BLaER1 treated with 17β-estradiol and CSF1 and Interleukin-3, amounts not matched to agents 10 nM and 100 nM (cell line): ENCODE measurements around the gene ADGRG3.
A peak's percentile ranks its signal among the peaks of the same experiment; 100 is the strongest.

Experiments used
- H3K27ac ChIP-seq, 11 experiments: shearing (Covaris generic); formaldehyde crosslinking; 2 replicates each; pipeline ENCODE4 v1.8.1; 2022
- H3K27me3 ChIP-seq, 11 experiments: shearing (Covaris generic); formaldehyde crosslinking; 2 replicates each; pipeline ENCODE4 v1.8.1; 2022
- H3K36me3 ChIP-seq, 11 experiments: shearing (Covaris generic); formaldehyde crosslinking; 2 replicates each; pipeline ENCODE4 v1.8.1; 2022
- H3K4me1 ChIP-seq, 10 experiments: shearing (Covaris generic); formaldehyde crosslinking; 2 replicates each; pipeline ENCODE4 v1.8.1; 2022
- H3K4me2 ChIP-seq, 11 experiments: shearing (Covaris generic); formaldehyde crosslinking; 2 replicates each; pipeline ENCODE4 v1.8.1; 2022
- H3K4me3 ChIP-seq, 10 experiments: shearing (Covaris generic); formaldehyde crosslinking; 2 replicates each; pipeline ENCODE4 v1.8.1; 2022
- H3K9ac ChIP-seq, 11 experiments: shearing (Covaris generic); formaldehyde crosslinking; 2 replicates each; pipeline ENCODE4 v1.8.1; 2022
- H3K9me3 ChIP-seq, 11 experiments: shearing (Covaris generic); formaldehyde crosslinking; replicated peaks in 1 of 11; 2 replicates each; pipeline ENCODE4 v1.8.1; 2022
- H4K20me1 ChIP-seq, 11 experiments: shearing (Covaris generic); formaldehyde crosslinking; 2 replicates each; pipeline ENCODE4 v1.8.1; 2022
- Cebpa-rat ChIP-seq, 11 experiments: shearing (Covaris generic); IDR thresholded peaks; 2 replicates each; pipeline ENCODE4 v1.8.1; 2022

The ADGRG3 gene, protein sequence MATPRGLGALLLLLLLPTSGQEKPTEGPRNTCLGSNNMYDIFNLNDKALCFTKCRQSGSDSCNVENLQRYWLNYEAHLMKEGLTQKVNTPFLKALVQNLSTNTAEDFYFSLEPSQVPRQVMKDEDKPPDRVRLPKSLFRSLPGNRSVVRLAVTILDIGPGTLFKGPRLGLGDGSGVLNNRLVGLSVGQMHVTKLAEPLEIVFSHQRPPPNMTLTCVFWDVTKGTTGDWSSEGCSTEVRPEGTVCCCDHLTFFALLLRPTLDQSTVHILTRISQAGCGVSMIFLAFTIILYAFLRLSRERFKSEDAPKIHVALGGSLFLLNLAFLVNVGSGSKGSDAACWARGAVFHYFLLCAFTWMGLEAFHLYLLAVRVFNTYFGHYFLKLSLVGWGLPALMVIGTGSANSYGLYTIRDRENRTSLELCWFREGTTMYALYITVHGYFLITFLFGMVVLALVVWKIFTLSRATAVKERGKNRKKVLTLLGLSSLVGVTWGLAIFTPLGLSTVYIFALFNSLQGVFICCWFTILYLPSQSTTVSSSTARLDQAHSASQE

DNA sequence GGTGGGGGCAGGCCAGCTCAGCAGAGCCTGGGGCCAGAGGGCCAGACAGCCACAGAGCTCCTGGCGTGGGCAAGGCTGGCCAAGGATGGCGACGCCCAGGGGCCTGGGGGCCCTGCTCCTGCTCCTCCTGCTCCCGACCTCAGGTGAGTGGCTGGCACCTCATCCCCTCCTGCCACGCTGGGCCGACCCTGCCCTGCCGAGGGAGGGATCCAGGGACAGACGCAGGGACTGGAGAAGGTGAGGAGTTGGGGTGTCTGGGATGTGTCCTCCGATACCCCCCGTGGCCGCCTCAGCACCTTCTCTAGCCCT is at the start of gene ADGRG3:
ADGRG3 (plus strand) TSS at position 44 of the 309 bp plus-strand sequence; CDS start at position 86, 42 bp downstream.
- Histone ChIP-seq H3K4me2 (peak within 1 kb of the TSS in 9 of 11 experiments; percentile 41 to 95 (median 73); a peak in 14 of 22 replicates), H3K4me1 (peaks cover 0 to 86% (median 47%) of the 10 kb centered on the region in 10 experiments; a peak in 18 of 20 replicates), H3K27ac (peak within 1 kb of the TSS in 10 of 11 experiments; percentile 4 to 78 (median 56); a peak in 19 of 22 replicates), H4K20me1 (no peaks in the 10 kb centered on the region), H3K27me3 (no peaks in the 10 kb centered on the region), H3K9ac (peak within 1 kb of the TSS in 6 of 11 experiments; percentile 1 to 55 (median 38); a peak in 8 of 22 replicates), H3K4me3 (peak within 1 kb of the TSS in 2 of 10 experiments; percentile 24 to 38; a peak in 4 of 20 replicates), H3K36me3 (peaks cover 0 to 14% (median 0%) of the 10 kb centered on the region in 11 experiments; a peak in 4 of 22 replicates), H3K9me3 (no peaks in the 10 kb centered on the region)
- no peak for TF ChIP-seq Cebpa-rat (IDR thresholded peaks at IDR 0.05)

DNA sequence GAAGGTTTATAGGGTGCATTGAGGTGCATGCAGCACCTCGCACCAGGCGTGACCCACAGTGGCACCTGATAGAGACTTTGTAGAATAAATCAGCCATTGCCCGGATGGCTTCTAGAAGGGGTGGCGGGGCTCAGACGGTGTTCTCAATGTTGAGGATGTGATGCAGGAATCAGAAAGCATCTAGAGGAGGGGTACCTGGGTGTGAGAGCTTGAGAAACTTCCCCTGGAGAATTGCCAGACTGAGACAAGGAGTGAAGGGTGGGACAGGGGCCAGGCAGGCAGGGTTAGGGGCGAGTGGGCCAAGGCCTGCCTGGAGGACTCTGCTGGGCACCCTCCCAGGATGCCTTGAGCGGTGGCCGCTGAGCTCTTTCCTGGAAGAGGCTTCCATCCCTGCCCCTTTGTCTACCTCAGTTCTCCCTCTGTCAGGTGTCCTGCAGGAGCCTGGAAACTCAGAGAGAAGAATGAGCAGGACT is 48.9 kb upstream of the ADGRG3 start:
- Histone ChIP-seq H3K4me3 (no peak overlapping the region), H3K36me3 (no peaks in the 10 kb centered on the region), H3K9me3 (no peaks in the 10 kb centered on the region), H3K27ac (no peak overlapping the region), H3K4me2 (peak overlapping the region in 4 of 11 experiments; percentile 64 to 80 (median 72); a peak in 2 of 22 replicates), H3K27me3 (no peaks in the 10 kb centered on the region), H3K9ac (no peak overlapping the region), H3K4me1 (peaks cover 7 to 98% (median 87%) of the 10 kb centered on the region in 10 experiments; a peak in 19 of 20 replicates), H4K20me1 (no peaks in the 10 kb centered on the region)
- no peak for TF ChIP-seq Cebpa-rat (IDR thresholded peaks at IDR 0.05)

DNA sequence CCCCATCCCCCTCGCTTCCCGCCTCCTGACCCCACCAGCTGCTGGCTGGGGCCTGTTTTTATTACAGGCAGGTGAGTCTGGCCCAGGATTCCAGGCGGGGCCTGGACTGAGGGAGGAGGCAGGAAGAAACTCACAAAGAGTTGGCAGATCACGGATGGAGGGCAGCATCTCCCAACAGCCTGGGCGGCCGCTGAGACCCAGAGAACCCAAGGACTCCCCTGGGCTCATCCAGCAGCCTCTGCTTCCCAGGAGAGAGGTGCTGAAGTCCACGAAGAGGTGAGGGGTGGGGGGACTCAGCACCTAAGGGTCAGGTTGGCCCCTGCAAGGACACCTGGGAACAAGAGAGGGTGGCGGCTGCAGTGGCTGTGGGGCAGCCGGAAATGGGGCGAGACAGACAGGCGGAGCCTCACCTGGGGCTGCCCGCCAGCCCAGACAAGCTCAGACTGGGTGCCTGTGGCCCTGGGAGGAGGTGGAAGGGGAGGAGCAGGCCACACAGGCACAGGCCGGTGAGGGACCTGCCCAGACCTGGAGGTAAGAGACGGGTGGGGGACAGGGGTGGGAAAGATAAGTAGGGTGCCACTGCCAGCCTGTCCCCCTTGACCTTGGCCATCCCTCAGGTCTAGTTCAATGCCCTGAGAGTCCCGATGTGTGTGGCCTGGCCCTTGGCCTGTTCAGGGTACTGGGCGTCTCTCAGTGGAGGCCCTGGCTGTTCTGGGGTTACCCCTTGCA is 48.3 kb upstream of the ADGRG3 start:
- no peak overlapping the region for H3K4me3 ChIP-seq
- H3K27me3 ChIP-seq: no peaks in the 10 kb centered on the region
- H3K9me3 ChIP-seq: no peaks in the 10 kb centered on the region
- no peak for TF ChIP-seq Cebpa-rat (IDR thresholded peaks at IDR 0.05)
- peak overlapping the region in 3 of 11 experiments; percentile 10 to 41 (median 29); a peak in 2 of 22 replicates for H3K9ac ChIP-seq
- H3K36me3 ChIP-seq: no peaks in the 10 kb centered on the region
- no peaks in the 10 kb centered on the region for H4K20me1 ChIP-seq
- H3K4me1 ChIP-seq: peaks cover 13 to 98% (median 87%) of the 10 kb centered on the region in 10 experiments
- H3K4me2 ChIP-seq: peak overlapping the region in 8 of 11 experiments; percentile 52 to 80 (median 66); a peak in 13 of 22 replicates
- peak overlapping the region in 1 of 11 experiments; percentile 45; a peak in 2 of 22 replicates for H3K27ac ChIP-seq

DNA sequence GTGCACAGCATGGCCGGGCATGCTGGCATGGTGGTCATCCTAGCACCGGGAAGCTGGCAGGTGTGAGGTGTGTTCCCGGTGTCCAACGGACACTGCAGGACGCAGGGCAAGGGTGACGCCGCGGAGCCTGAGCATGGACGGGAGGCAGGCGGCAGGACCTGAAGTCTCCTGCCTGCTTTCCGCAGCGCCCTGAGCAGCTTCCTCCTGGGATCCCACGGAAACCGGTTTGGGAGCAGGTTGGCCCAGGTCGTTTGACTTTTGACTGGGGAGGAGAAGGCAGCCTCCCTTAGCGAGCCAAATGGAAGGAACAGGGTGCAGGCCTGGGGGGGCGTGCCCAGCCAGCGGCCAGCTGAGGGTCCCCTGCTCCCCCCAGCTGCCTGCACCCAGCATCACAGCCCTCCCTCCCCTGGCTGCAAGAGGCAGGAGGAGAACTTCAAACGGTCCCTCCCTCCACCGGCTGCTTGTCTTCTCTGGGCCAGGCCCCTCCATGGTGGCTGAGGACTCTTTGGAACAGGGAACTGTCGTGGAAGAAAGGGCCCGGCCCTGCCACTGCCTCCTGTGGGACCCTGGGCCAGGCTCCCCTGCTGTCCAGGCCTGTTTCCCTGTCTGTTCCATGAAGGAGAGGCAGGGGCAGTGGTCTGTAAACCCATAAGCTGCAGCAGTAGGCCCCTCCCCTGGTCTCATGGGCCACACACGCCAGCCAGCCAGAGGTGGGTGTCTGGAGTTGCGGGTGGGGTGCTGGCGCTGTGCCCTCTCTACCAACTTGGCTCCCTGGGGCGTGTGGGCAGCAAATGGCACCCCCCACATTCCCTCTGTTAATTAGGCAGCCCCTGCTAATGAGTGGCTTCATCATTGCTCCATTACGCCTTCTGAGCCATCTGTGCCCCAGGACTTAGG is 47.5 kb upstream of the ADGRG3 start:
- peaks cover 21 to 98% (median 87%) of the 10 kb centered on the region in 10 experiments for H3K4me1 ChIP-seq
- no peaks in the 10 kb centered on the region for H3K27me3 ChIP-seq
- H3K27ac ChIP-seq: peak overlapping the region in 3 of 11 experiments; percentile 6 to 45 (median 32); a peak in 3 of 22 replicates
- H3K36me3 ChIP-seq: no peaks in the 10 kb centered on the region
- H3K4me3 ChIP-seq: no peak overlapping the region
- TF ChIP-seq Cebpa-rat (IDR thresholded peaks at IDR 0.05): no peak
- H3K9me3 ChIP-seq: no peaks in the 10 kb centered on the region
- H3K9ac ChIP-seq: peak overlapping the region in 5 of 11 experiments; percentile 8 to 41 (median 29); a peak in 6 of 22 replicates
- no peaks in the 10 kb centered on the region for H4K20me1 ChIP-seq
- peak overlapping the region in 9 of 11 experiments; percentile 18 to 80 (median 64); a peak in 16 of 22 replicates for H3K4me2 ChIP-seq

DNA sequence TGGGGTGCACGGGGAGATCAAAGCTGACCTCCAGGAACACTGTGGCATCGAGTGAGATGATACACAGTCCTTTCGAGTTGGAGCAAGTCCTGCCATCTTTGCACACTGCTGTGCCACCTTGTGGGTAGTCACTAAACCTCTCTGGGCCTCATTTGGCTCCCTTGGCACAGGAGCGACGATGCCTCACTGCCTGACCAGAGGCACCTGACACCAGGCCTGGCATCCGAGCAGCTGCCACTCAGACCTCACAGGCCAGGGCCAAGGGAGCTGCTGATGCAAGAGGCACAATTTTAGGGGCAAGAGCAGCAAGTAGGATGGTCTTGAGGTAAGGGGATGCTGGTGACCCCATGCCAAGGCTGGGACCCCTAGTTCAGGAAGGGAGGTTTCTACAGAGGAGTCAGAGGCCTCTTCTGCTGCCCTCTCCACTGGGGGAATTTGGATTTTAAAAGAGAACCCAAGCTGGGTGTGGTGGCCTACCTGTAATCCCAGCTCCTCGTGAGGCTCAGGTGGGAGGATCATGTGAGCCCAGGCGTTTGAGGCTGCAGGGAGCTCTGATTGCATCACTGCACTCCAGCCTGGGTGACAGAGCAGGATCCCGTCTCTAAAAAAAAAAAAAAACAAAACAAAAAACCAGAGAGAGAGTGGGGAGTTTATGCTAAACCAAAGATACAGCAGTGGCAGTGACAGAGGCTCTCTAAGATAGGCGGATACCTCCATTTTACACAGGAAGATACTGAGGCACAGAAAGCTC is 46.4 kb upstream of the ADGRG3 start:
- H3K27ac ChIP-seq: no peak overlapping the region
- H3K4me1 ChIP-seq: peaks cover 24 to 98% (median 87%) of the 10 kb centered on the region in 10 experiments
- peak overlapping the region in 8 of 11 experiments; percentile 2 to 80 (median 47); a peak in 12 of 22 replicates for H3K4me2 ChIP-seq

DNA sequence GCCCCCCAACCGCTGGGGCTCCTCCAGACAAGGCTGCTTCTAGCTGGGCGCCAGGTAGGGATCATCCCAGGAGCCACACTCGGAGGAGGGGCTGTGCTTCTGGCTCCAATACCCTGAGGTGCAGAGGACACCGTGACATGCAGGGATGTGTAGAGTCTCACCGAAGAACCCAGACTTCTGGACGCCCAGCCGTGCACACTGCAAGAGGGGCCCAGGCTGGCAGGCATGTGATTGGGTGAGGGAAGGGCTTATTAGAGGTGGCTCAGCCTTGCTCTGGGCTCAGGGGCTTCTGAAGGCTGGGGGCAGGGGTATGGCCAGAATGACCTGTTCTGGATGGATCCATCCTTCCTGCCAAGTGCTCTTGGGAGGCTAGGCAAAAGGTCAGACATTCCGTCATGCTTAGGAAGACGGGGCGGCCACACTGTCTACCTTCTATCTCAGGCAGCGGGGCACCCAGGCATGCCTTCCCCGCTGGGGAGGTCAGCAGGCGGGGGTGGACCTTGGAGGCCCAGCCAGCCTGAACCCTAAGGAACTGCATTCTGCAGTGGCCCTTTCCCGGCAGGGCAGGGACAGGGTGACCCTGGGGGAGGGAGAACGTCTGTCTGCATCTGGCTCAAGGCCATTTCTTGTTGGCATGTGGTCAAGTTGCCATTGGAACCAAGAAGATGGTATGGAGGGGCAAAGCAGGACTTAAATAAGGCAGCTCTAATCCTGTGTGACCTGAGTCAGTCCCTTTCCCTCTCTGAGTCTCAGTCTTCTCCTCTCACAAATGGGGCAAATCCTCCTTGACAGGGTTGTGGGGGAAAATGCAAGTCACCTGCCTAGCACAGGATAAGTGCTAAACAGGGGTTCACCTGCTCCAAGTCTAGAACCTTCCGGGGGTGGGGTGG is 45.5 kb upstream of the ADGRG3 start:
- Histone ChIP-seq H3K4me3 (no peak overlapping the region), H3K9me3 (no peaks in the 10 kb centered on the region), H3K27me3 (no peaks in the 10 kb centered on the region), H3K4me1 (peaks cover 20 to 92% (median 82%) of the 10 kb centered on the region in 10 experiments), H3K27ac (no peak overlapping the region; a peak in 1 of 22 replicates), H3K9ac (no peak overlapping the region; a peak in 1 of 22 replicates), H3K36me3 (no peaks in the 10 kb centered on the region), H3K4me2 (peak overlapping the region in 7 of 11 experiments; percentile 13 to 87 (median 67); a peak in 8 of 22 replicates), H4K20me1 (no peaks in the 10 kb centered on the region)
- no peak for TF ChIP-seq Cebpa-rat (IDR thresholded peaks at IDR 0.05)

More for the DNA sequence above, 46.4 kb upstream of the ADGRG3 start:
- Histone ChIP-seq H3K27me3 (no peaks in the 10 kb centered on the region), H3K9me3 (no peaks in the 10 kb centered on the region), H3K4me3 (no peak overlapping the region), H4K20me1 (no peaks in the 10 kb centered on the region), H3K36me3 (no peaks in the 10 kb centered on the region), H3K9ac (no peak overlapping the region)
- no peak for TF ChIP-seq Cebpa-rat (IDR thresholded peaks at IDR 0.05)
